ENCODE results near the gene ZDHHC14. TPM values are rescaled to one million over a fixed set of nuclear protein-coding genes. Genes with fewer than 3 reads are reported as not detected.
"Not testable (repeated sequence)": the region's sequence is repeated elsewhere in the genome, so short reads cannot be mapped to it uniquely, and the experiment has no call there.

The ZDHHC14 gene
- polyA plus RNA-seq, 1 donor (not counting 4 experiments of a cell fraction or from before 2014, with no cell fraction given) = 6.4 TPM

- Histone ChIP-seq H3K9ac (ENCODE audit: control insufficient read depth, extremely low read depth, insufficient read depth, low read length) (no peak overlapping the region), H3K9me1 (ENCODE audit: control insufficient read depth, extremely low read depth, insufficient read depth, low read length) (peaks cover 2% of the 10 kb centered on the region), H3K36me3 (ENCODE audit: control insufficient read depth in 2 of 2, extremely low read depth in 1 of 2, insufficient read depth in 2 of 2, low read length in 2 of 2) (no peaks in the 10 kb centered on the region), H3K4me1 (ENCODE audit: control insufficient read depth, extremely low read depth, insufficient read depth, low read length) (peaks cover 4% of the 10 kb centered on the region), H3K9me3 (ENCODE audit: control insufficient read depth, low read depth, low read length) (no peaks in the 10 kb centered on the region), H3K4me3 (ENCODE audit: control insufficient read depth in 2 of 3, extremely low read depth in 1 of 3, insufficient read depth in 2 of 3, low read depth in 1 of 3, low read length in 3 of 3) (no peak overlapping the region), H3K27me3 (ENCODE audit: control insufficient read depth, extremely low read depth, insufficient read depth, low read length) (no peaks in the 10 kb centered on the region), H3K27ac (ENCODE audit: control insufficient read depth, insufficient read depth, low read length) (no peak overlapping the region), H3K4me2 (ENCODE audit: control insufficient read depth, extremely low read depth, insufficient read depth, low read depth, low read length) (no peak overlapping the region), H3K79me2 (ENCODE audit: control insufficient read depth, insufficient read depth, low read length) (no peaks in the 10 kb centered on the region), H2AFZ (ENCODE audit: control insufficient read depth, low read length) (no peak overlapping the region), H4K20me1 (ENCODE audit: control insufficient read depth, extremely low read depth, insufficient read depth, low read length) (no peaks in the 10 kb centered on the region)
- TF ChIP-seq CTCF (optimal IDR thresholded peaks at IDR 0.05 in 1 of 3, IDR thresholded peaks at IDR 0.05 in 1 of 3, conservative IDR thresholded peaks at IDR 0.05 in 1 of 3; ENCODE audit: extremely low read depth in 1 of 3, insufficient read depth in 2 of 3, low read length in 3 of 3) = no peak
- DNase-seq (ENCODE audit: low read depth, low spot score) (no peak), FAIRE-seq (no peak)
- dilution Hi-C loops (cut with MboI; ENCODE audit: extremely low pct_ligation_motif_present, low sequenced_read_pairs) = no loop called here
These were observed 82.2 kb downstream of the ZDHHC14 start for GRCh38 chr6:157462956-157463742.

GRCh38 chr6:157463743-157464135, 82.7 kb downstream of the ZDHHC14 start:
- H3K9me3 ChIP-seq (ENCODE audit: control insufficient read depth, low read depth, low read length); H3K27me3 ChIP-seq (ENCODE audit: control insufficient read depth, extremely low read depth, insufficient read depth, low read length); H3K9me1 ChIP-seq (ENCODE audit: control insufficient read depth, extremely low read depth, insufficient read depth, low read length); H3K4me3 ChIP-seq (ENCODE audit: control insufficient read depth in 2 of 3, extremely low read depth in 1 of 3, insufficient read depth in 2 of 3, low read depth in 1 of 3, low read length in 3 of 3); H4K20me1 ChIP-seq (ENCODE audit: control insufficient read depth, extremely low read depth, insufficient read depth, low read length); H3K9ac ChIP-seq (ENCODE audit: control insufficient read depth, extremely low read depth, insufficient read depth, low read length); dilution Hi-C loops (cut with MboI; ENCODE audit: extremely low pct_ligation_motif_present, low sequenced_read_pairs); H3K79me2 ChIP-seq (ENCODE audit: control insufficient read depth, insufficient read depth, low read length); FAIRE-seq; H3K4me2 ChIP-seq (ENCODE audit: control insufficient read depth, extremely low read depth, insufficient read depth, low read depth, low read length); H2AFZ ChIP-seq (ENCODE audit: control insufficient read depth, low read length); H3K36me3 ChIP-seq (ENCODE audit: control insufficient read depth in 2 of 2, extremely low read depth in 1 of 2, insufficient read depth in 2 of 2, low read length in 2 of 2); H3K4me1 ChIP-seq (ENCODE audit: control insufficient read depth, extremely low read depth, insufficient read depth, low read length); H3K27ac ChIP-seq (ENCODE audit: control insufficient read depth, insufficient read depth, low read length); DNase-seq (ENCODE audit: low read depth, low spot score): not testable (repeated sequence)
